ENCODE data around the gene RER1.

Gene RER1

DNA sequence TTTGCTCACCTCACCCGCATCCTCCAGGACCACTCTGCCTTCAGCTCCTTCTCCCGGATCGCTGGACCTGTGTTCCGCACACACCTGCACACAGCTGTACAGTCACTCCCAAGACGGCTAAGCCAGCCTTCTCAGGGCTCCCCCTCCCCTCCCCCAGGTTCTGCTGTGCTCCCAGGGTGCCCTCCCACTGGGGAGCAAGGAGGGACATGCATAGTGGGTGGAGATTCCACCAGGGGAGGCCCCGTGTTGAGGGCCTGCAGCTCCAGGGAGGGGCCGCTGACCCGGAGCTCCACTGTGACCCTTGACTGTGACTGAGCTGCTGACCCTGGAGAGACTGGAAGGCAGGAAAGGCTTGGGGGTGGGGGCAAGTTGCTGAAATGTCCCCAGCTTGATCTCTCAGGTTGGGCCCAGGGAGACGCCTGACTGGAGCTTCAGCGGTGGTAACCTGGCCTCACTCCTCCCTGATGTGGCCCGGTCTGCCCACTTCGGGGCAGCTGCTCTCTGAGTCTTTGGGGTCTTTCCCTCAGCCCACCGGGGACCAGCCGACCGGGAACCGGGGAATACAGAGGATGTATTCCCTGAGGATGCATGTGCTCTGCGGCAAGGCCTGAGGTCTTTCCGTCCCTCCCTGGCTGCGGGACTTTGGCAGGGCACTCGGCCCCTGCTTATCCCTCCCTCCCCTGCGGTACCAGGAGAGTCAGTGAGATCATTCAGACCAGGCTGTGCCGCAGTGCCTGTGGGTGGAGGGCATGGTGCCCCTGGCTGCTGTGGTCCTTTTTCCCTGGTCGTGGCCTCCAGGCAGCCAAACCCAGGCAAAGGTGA is 55.8 kb downstream of the RER1 start:
- no peak for ATAC-seq

DNA sequence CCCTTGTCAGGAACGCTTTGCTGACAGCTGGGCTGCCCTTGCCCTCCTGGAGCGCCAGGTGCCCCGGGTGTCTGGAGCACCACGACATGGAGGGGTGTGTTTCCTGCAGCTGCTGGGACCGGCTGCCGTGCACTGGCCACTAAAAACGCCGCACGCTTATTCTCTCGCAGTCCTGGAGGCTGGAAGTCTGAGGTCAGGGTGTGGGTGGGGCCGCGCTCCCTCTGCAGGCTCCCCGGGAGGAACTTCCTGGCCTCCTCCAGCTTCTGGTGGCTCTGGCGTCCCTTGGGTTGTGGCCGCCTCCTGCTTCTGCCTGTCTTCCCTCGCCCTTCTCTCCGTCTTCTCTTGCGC is 56.4 kb downstream of the RER1 start:
- ATAC-seq = no peak

- ATAC-seq = no peak
These were observed 58.2 kb downstream of the RER1 start for GRCh38 chr1:2449636-2450454.

DNA sequence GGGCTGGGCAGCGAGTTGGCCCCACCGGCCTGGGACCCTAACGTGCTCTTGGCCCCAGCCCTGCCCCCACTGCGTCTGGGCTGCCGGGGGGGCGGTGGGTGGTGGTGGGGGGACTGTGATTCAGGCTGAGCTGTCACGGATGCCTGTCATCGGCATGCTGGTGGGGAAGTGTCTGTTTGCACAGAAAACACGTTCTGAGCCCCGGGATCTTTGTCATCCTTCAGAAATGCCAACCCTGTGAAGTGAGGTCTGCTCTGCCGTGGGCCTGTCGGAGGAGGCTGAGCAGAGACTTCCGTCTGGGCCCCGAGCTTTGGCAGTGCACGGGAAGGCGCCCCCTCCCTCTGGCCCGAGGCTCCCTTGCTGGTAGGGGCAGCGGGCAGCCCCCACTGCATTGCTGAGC is 60.1 kb downstream of the RER1 start:
- ATAC-seq = no peak

DNA sequence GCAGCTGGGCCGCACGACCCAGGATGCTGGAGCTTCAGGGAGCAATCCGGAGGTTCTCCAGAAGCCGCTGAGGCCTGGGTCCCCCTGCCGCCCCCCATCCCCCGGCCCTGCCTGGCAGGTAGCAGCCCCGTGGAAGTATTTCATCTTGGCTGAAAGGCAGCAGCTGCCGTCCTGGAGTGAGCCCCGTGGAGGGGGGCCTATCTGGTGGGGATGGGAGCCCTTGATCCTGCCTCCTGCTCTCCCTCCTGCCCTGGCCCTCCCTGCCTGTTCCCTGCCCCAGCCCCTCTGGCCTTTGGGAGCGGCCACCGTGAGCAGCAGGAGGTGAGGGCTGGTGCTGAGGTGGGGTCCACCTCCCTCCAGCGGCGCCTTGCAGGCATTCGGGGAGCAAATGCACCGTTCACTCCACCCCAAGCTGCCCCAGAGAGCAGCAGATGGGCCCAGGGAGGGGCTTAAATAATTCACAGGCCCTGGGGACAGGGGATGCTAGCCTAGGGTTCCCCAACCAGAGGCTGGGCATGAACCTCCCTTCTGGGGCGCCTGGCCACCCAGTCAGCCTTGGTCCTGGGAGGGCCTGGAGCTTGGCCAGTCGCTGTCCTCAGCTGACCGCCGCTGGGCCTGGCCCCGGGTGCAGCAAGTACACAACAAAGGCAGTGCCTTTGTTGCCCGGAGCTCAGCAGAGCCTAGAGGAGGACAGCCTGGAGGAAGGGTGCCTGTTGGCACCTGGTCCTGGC is 60.7 kb downstream of the RER1 start:
- no peak for ATAC-seq

GRCh38 chr1:2452932-2453315 is 61.3 kb downstream of the RER1 start:
- no peak for ATAC-seq

GRCh38 chr1:2454227-2454626 is 62.6 kb downstream of the RER1 start:
- no peak for ATAC-seq
